CD4-positive, alpha-beta T cell (primary cell): ENCODE results near the gene CROCC2. TPM values are rescaled to one million over a fixed set of nuclear protein-coding genes. Genes with fewer than 3 reads are reported as not detected.

ENCODE experiments used
- ATAC-seq: fragments of 200-7000 bp; cut with Tn5 transposase; one replicate; pipeline ENCODE4 v1.10.0; 2022; ENCODE audit warnings: mild to moderate bottlenecking; ENCODE audit not compliant: poor library complexity
- CTCF ChIA-PET: fragments of 350-600 bp; sonication (Branson Sonifier 250); formaldehyde crosslinking; loops from one replicate; lab custom pipeline; 2021; ENCODE audit warnings: antibody characterized with exemption, inconsistent platforms; lab: Charles Lee
- POLR2A ChIA-PET: fragments of 350-600 bp; sonication (Branson Sonifier 250); formaldehyde crosslinking; loops from one replicate; lab custom pipeline; 2021; ENCODE audit warnings: antibody characterized with exemption, inconsistent platforms; lab: Charles Lee
- DNase-seq, 14 experiments: peaks; one replicate each; pipeline ENCODE4 v3.0.0-alpha.2; 2013 to 2020; ENCODE audit warnings: mixed read lengths in 2 of 14
- H3K27ac ChIP-seq, 2 donors: one replicate each; pipeline versions ENCODE4 v1.5.1 to v1.7.0; 2013; ENCODE audit warnings: low read length in 2 of 2, low read depth in 1 of 2, mild to moderate bottlenecking in 1 of 2
- H3K27me3 ChIP-seq, 2 experiments: 1 replicate in 1 of 2; 2 replicates in 1 of 2; pipeline versions ENCODE4 v1.6.1 to v1.7.0; 2013; ENCODE audit warnings: low read length in 2 of 2, control low read depth in 1 of 2, mild to moderate bottlenecking in 1 of 2, moderate library complexity in 1 of 2; ENCODE audit not compliant: insufficient read depth in 2 of 2, control insufficient read depth in 1 of 2
- H3K36me3 ChIP-seq: one replicate; pipeline ENCODE4 v1.6.1; 2013; ENCODE audit warnings: low read length, control low read depth; ENCODE audit not compliant: insufficient read depth
- H3K4me1 ChIP-seq: one replicate; pipeline ENCODE4 v1.6.1; 2013; ENCODE audit warnings: low read length, control low read depth; ENCODE audit not compliant: insufficient read depth
- H3K4me3 ChIP-seq: one replicate; pipeline ENCODE4 v1.5.1; 2013; ENCODE audit warnings: mild to moderate bottlenecking, low read length, moderate library complexity
- H3K9me3 ChIP-seq, 2 experiments: 1 replicate in 1 of 2; 2 replicates in 1 of 2; pipeline versions ENCODE4 v1.6.1 to v1.7.0; 2013; ENCODE audit warnings: low read length in 2 of 2, mild to moderate bottlenecking in 2 of 2, control low read depth in 1 of 2, moderate library complexity in 1 of 2; ENCODE audit not compliant: control insufficient read depth in 1 of 2, insufficient read depth in 1 of 2
- H3K27ac Mint-ChIP-seq: one replicate; pipeline ENCODE4 v1.8.0; 2020; ENCODE audit warnings: mixed read lengths
- H3K27me3 Mint-ChIP-seq: one replicate; pipeline ENCODE4 v1.8.0; 2021; ENCODE audit warnings: mixed read lengths
- H3K36me3 Mint-ChIP-seq: one replicate; pipeline ENCODE4 v1.8.0; 2021; ENCODE audit warnings: low read depth, mixed read lengths
- H3K4me1 Mint-ChIP-seq: one replicate; pipeline ENCODE4 v1.8.0; 2021; ENCODE audit warnings: low read depth, mixed read lengths
- H3K4me3 Mint-ChIP-seq: one replicate; pipeline ENCODE4 v1.8.0; 2020; ENCODE audit warnings: mild to moderate bottlenecking, mixed read lengths
- H3K9me3 Mint-ChIP-seq: one replicate; pipeline ENCODE4 v1.8.0; 2020; ENCODE audit warnings: mixed read lengths
- intact Hi-C, 2 experiments: fragments of 100-400 bp; cut with DNase I in 1 of 2; cut with micrococcal nuclease in 1 of 2; formaldehyde crosslinking; loops; one replicate each; pipeline versions ENCODE4 v1.15.1 to v1.9.0; 2023 to 2025; cut with DNase I, micrococcal nuclease
- total RNA-seq, 174 experiments: library from RNA in 2 of 174; stranded (reverse) in 2 of 174; gene quantifications; one replicate each; pipeline ENCODE4 v1.2.3 and lab custom pipeline; 2021 to 2026
- TF ChIP-seq, protein P1 (sequence below): fragments of 200-600 bp; IDR thresholded peaks from one replicate; pipeline ENCODE4 v1.8.0; 2022; ENCODE audit warnings: antibody characterized with exemption, mild to moderate bottlenecking

The CROCC2 gene
- total RNA-seq, 2 experiments from 2014 or later, result not detected

DNA sequence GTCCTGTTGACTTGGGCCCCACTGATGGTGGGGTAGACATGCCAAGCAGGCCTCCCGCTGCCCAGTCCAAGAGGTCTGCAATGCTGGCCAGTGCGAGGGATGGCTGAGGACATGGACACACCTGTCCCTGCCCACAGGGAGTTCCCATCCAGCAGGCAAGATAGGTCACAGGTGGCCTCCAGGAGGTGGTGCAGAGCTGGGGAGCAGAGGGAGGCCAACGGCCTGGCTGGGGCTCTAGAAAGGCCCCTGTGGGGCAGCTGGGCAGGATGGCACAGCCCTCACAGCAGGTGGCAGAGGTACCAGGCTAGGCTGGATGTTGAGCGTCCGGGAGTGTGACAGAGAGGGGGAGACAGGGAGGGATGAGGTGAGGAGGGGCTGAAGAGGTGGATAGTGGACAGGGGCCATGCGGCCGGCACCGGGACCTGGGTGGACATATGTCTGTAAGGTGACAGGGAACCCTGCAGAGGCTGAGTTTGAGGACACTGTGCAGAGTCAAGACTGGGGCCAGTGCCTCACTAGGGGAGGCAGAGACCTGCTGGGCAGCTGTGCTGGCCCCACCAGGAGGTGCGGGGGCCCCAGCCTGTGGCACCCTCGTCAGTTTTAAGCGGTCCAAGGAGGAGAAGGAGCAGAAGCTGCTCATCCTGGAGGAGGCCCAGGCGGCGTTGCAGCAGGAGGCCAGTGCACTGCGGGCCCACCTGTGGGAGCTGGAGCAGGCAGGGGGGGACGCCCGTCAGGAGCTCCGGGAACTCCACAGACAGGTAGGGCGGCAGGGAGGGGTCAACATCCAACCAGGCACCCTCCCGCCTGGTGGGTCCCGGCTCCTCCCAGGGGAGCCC is 58.0 kb downstream of the CROCC2 start:
- no peaks in the 10 kb centered on the region for H3K27me3 Mint-ChIP-seq
- Histone ChIP-seq H3K4me1 (no peaks in the 10 kb centered on the region), H3K4me3 (no peak overlapping the region), H3K27ac (no peak overlapping the region), H3K9me3 (peaks cover 0 to 2% of the 10 kb centered on the region in 2 experiments), H3K36me3 (no peaks in the 10 kb centered on the region), H3K27me3 (peaks cover 0 to 3% of the 10 kb centered on the region in 2 experiments)
- ChIA-PET CTCF (no interaction called here), POLR2A (no interaction called here)
- no peak for ATAC-seq
- no peak overlapping the region for H3K4me3 Mint-ChIP-seq
- no peak for DNase-seq
- TF ChIP-seq, protein P1, sequence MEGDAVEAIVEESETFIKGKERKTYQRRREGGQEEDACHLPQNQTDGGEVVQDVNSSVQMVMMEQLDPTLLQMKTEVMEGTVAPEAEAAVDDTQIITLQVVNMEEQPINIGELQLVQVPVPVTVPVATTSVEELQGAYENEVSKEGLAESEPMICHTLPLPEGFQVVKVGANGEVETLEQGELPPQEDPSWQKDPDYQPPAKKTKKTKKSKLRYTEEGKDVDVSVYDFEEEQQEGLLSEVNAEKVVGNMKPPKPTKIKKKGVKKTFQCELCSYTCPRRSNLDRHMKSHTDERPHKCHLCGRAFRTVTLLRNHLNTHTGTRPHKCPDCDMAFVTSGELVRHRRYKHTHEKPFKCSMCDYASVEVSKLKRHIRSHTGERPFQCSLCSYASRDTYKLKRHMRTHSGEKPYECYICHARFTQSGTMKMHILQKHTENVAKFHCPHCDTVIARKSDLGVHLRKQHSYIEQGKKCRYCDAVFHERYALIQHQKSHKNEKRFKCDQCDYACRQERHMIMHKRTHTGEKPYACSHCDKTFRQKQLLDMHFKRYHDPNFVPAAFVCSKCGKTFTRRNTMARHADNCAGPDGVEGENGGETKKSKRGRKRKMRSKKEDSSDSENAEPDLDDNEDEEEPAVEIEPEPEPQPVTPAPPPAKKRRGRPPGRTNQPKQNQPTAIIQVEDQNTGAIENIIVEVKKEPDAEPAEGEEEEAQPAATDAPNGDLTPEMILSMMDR, result no peak
- no peak overlapping the region for H3K27ac Mint-ChIP-seq
- H3K4me1 Mint-ChIP-seq, result no peaks in the 10 kb centered on the region
- intact Hi-C loops, result no loop called here
- H3K9me3 Mint-ChIP-seq, result no peaks in the 10 kb centered on the region
- no peaks in the 10 kb centered on the region for H3K36me3 Mint-ChIP-seq

DNA sequence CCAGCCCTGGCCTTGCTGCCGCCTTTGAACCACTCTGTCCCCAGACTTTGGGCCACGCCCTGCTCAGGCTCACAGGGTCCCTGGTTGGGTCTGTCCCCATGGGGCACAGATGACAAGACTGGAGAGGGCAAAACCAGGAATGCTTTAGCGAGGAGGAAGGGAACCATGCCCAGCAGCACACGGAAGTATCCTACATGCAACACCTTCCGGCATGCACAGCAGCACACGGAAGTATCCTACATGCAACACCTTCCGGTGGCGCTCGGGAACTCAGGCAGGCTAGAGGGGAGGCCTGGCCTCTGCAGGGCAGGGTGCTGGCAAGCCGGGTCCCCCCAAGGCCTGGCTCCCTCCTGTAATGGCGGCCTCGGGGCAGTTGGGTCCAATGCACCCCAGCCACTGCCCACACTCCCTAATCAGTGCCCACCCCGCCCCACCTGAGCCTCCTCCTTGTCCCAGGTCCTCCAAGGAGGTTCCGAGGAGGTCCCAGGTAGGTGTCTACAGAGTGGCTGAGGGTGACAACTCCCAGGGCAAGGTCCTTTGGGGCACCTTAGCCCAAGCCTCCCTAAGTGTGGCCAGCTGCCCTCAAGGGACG is 58.7 kb downstream of the CROCC2 start:
- H3K4me3 ChIP-seq, result no peak overlapping the region
- ChIA-PET CTCF (no interaction called here), POLR2A (no interaction called here)
- DNase-seq (no peak), ATAC-seq (no peak)
- Mint-ChIP-seq H3K4me3 (no peak overlapping the region), H3K4me1 (no peaks in the 10 kb centered on the region), H3K36me3 (no peaks in the 10 kb centered on the region), H3K27ac (no peak overlapping the region), H3K9me3 (no peaks in the 10 kb centered on the region), H3K27me3 (no peaks in the 10 kb centered on the region)
- peaks cover 0 to 5% of the 10 kb centered on the region in 2 experiments for H3K9me3 ChIP-seq
- H3K27me3 ChIP-seq, result no peaks in the 10 kb centered on the region
- intact Hi-C loops, result no loop called here
- no peaks in the 10 kb centered on the region for H3K4me1 ChIP-seq
- H3K36me3 ChIP-seq, result no peaks in the 10 kb centered on the region
- no peak overlapping the region for H3K27ac ChIP-seq
- TF ChIP-seq, protein P1, result no peak

DNA sequence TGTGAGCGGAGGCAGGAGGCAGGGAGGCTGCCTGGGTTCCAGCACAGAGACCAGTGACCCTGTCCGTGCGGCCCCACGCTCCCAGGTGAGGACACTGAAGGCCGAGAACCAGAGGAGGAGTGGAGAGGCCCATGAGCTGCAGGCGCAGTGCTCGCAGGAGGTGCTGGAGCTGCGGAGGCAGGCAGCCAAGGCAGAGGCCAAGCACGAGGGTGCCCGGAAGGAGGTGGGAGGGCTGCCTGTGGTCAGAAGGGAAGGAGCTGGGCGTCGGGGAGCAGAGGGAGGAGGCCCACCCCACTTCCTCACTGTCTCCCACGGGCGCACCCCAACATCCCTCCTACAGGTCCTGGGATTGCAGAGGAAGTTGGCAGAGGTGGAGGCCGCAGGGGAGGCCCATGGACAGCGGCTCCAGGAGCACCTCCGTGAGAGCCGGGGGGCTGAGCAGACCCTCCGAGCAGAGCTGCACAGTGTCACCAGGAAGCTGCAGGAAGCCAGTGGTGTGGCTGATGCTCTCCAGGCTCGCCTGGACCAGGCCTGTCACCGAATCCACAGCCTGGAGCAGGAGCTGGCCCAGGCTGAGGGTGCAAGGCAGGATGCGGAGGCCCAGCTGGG is 59.3 kb downstream of the CROCC2 start:
- ChIA-PET POLR2A (no interaction called here), CTCF (no interaction called here)
- intact Hi-C loops, result no loop called here
- H3K4me1 Mint-ChIP-seq, result no peaks in the 10 kb centered on the region
- H3K9me3 Mint-ChIP-seq, result no peaks in the 10 kb centered on the region
- Histone ChIP-seq H3K36me3 (no peaks in the 10 kb centered on the region), H3K4me3 (no peak overlapping the region), H3K4me1 (no peaks in the 10 kb centered on the region), H3K27ac (no peak overlapping the region), H3K27me3 (no peaks in the 10 kb centered on the region), H3K9me3 (peaks cover 0 to 5% of the 10 kb centered on the region in 2 experiments)
- no peaks in the 10 kb centered on the region for H3K27me3 Mint-ChIP-seq
- H3K4me3 Mint-ChIP-seq, result no peak overlapping the region
- TF ChIP-seq, protein P1, result no peak
- DNase-seq, result no peak
- no peak for ATAC-seq
- H3K36me3 Mint-ChIP-seq, result no peaks in the 10 kb centered on the region
- no peak overlapping the region for H3K27ac Mint-ChIP-seq
